COLO668 (cell line): ENCODE results near the gene HSDL2.

ENCODE experiments used
- DNase-seq: peaks from one replicate; lab custom pipeline; 2025; ENCODE audit not compliant: unreplicated experiment; lab: John Stamatoyannopoulos, UW

HSDL2 gene

GRCh38 chr9:112443636-112444035 is 63.7 kb downstream of the HSDL2 start:
- DNase-seq, result no peak

- no peak for DNase-seq
Observed at GRCh38 chr9:112445196-112445595, 65.3 kb downstream of the HSDL2 start.

- no peak for DNase-seq
Observed at GRCh38 chr9:112446080-112446479, 66.2 kb downstream of the HSDL2 start.

- no peak for DNase-seq
Observed at GRCh38 chr9:112446526-112446925, 66.6 kb downstream of the HSDL2 start.

- no peak for DNase-seq
Observed at GRCh38 chr9:112447283-112447761, 67.4 kb downstream of the HSDL2 start.

GRCh38 chr9:112462855-112463254 is 82.9 kb downstream of the HSDL2 start:
- no peak for DNase-seq

GRCh38 chr9:112465352-112465751 is 85.4 kb downstream of the HSDL2 start:
- no peak for DNase-seq

- DNase-seq, result no peak
Observed at GRCh38 chr9:112472996-112473395, 93.1 kb downstream of the HSDL2 start.

- no peak for DNase-seq
Observed at GRCh38 chr9:112473986-112474385, 94.1 kb downstream of the HSDL2 start.

GRCh38 chr9:112475318-112475717 is 95.4 kb downstream of the HSDL2 start:
- DNase-seq, result no peak

GRCh38 chr9:112477330-112477729 is 97.4 kb downstream of the HSDL2 start:
- DNase-seq, result no peak

- DNase-seq, result no peak
Observed at GRCh38 chr9:112479221-112479620, 99.3 kb downstream of the HSDL2 start.

- DNase-seq, result no peak
Observed at GRCh38 chr9:112484607-112485006, 104.7 kb downstream of the HSDL2 start.

GRCh38 chr9:112485574-112485973 is 105.7 kb downstream of the HSDL2 start:
- DNase-seq, result no peak

- peak; percentile 91 for DNase-seq
Observed at GRCh38 chr9:112486221-112487007, 106.5 kb downstream of the HSDL2 start, which contains the start of gene KIAA1958. KIAA1958 (plus strand) TSS chr9:112486827; CDS start chr9:112574081, 87,254 bp downstream.

- DNase-seq, result peak; percentile 44
Observed at GRCh38 chr9:112487008-112487798, 107.3 kb downstream of the HSDL2 start.

GRCh38 chr9:112487799-112488340 is 108.0 kb downstream of the HSDL2 start:
- no peak for DNase-seq

- no peak for DNase-seq
Observed at GRCh38 chr9:112489039-112489546, 109.2 kb downstream of the HSDL2 start.

GRCh38 chr9:112489876-112490666 is 110.2 kb downstream of the HSDL2 start:
- DNase-seq, result no peak

- no peak for DNase-seq
Observed at GRCh38 chr9:112493393-112494137, 113.7 kb downstream of the HSDL2 start.
